ENCODE results near the gene FNDC3A. TPM values are rescaled to one million over a fixed set of nuclear protein-coding genes. Genes with fewer than 3 reads are reported as not detected.
"Not testable (repeated sequence)": the region's sequence is repeated elsewhere in the genome, so short reads cannot be mapped to it uniquely, and the experiment has no call there.

FNDC3A gene
- total RNA-seq, 1 experiment from 2014 or later, result 52.4 TPM

- Histone ChIP-seq H3K27ac (no peak overlapping the region), H3K4me1 (no peaks in the 10 kb centered on the region), H3K27me3 (no peaks in the 10 kb centered on the region), H3K9me3 (replicated peaks) (no peaks in the 10 kb centered on the region), H3K36me3 (no peaks in the 10 kb centered on the region; the same call in 1 of the 2 replicates), H3K4me3 (no peak overlapping the region)
- no peak for DNase-seq
These were observed 66.8 kb downstream of the FNDC3A start for GRCh38 chr13:49042476-49042875.

GRCh38 chr13:49044008-49044407, 68.3 kb downstream of the FNDC3A start:
- H3K9me3 ChIP-seq (replicated peaks), result no peaks in the 10 kb centered on the region
- no peaks in the 10 kb centered on the region; the same call in 1 of the 2 replicates for H3K36me3 ChIP-seq
- no peak overlapping the region for H3K4me3 ChIP-seq
- DNase-seq, result no peak
- H3K27me3 ChIP-seq, result no peaks in the 10 kb centered on the region
- H3K27ac ChIP-seq, result no peak overlapping the region
- no peaks in the 10 kb centered on the region for H3K4me1 ChIP-seq

GRCh38 chr13:49044836-49045235, 69.1 kb downstream of the FNDC3A start:
- no peaks in the 10 kb centered on the region for H3K4me1 ChIP-seq
- H3K9me3 ChIP-seq (replicated peaks), result no peaks in the 10 kb centered on the region
- H3K4me3 ChIP-seq, result no peak overlapping the region
- H3K27ac ChIP-seq, result no peak overlapping the region
- no peaks in the 10 kb centered on the region; the same call in 1 of the 2 replicates for H3K36me3 ChIP-seq
- DNase-seq, result no peak
- H3K27me3 ChIP-seq, result no peaks in the 10 kb centered on the region

GRCh38 chr13:49046002-49046401, 70.3 kb downstream of the FNDC3A start:
- no peaks in the 10 kb centered on the region for H3K27me3 ChIP-seq
- H3K27ac ChIP-seq, result no peak overlapping the region
- H3K4me1 ChIP-seq, result no peaks in the 10 kb centered on the region
- H3K4me3 ChIP-seq, result no peak overlapping the region
- H3K36me3 ChIP-seq, result no peaks in the 10 kb centered on the region
- no peaks in the 10 kb centered on the region for H3K9me3 ChIP-seq (replicated peaks)
- DNase-seq, result no peak

- no peaks in the 10 kb centered on the region for H3K27me3 ChIP-seq
- no peaks in the 10 kb centered on the region for H3K36me3 ChIP-seq
- no peak overlapping the region for H3K27ac ChIP-seq
- DNase-seq, result no peak
- no peaks in the 10 kb centered on the region for H3K9me3 ChIP-seq (replicated peaks)
- H3K4me3 ChIP-seq, result no peak overlapping the region
- H3K4me1 ChIP-seq, result no peaks in the 10 kb centered on the region
These were observed 70.8 kb downstream of the FNDC3A start for GRCh38 chr13:49046519-49046918.

- Histone ChIP-seq H3K9me3 (replicated peaks) (no peaks in the 10 kb centered on the region), H3K36me3 (no peaks in the 10 kb centered on the region), H3K4me3 (no peak overlapping the region), H3K27me3 (no peaks in the 10 kb centered on the region), H3K27ac (no peak overlapping the region), H3K4me1 (no peaks in the 10 kb centered on the region)
- no peak for DNase-seq
These were observed 77.1 kb downstream of the FNDC3A start for GRCh38 chr13:49052813-49053212.

- Histone ChIP-seq H3K4me3 (no peak overlapping the region), H3K9me3 (replicated peaks) (no peaks in the 10 kb centered on the region), H3K27ac (no peak overlapping the region), H3K36me3 (no peaks in the 10 kb centered on the region), H3K4me1 (no peaks in the 10 kb centered on the region), H3K27me3 (no peaks in the 10 kb centered on the region)
- no peak for DNase-seq
These were observed 77.5 kb downstream of the FNDC3A start for GRCh38 chr13:49053215-49053614.

GRCh38 chr13:49053906-49054305, 78.2 kb downstream of the FNDC3A start:
- Histone ChIP-seq H3K4me1 (no peaks in the 10 kb centered on the region), H3K36me3 (no peaks in the 10 kb centered on the region), H3K4me3 (no peak overlapping the region), H3K27me3 (no peaks in the 10 kb centered on the region), H3K9me3 (replicated peaks) (no peaks in the 10 kb centered on the region), H3K27ac (no peak overlapping the region)
- DNase-seq, result no peak

- Histone ChIP-seq H3K36me3 (no peaks in the 10 kb centered on the region), H3K4me3 (no peak overlapping the region), H3K27ac (no peak overlapping the region), H3K4me1 (no peaks in the 10 kb centered on the region), H3K27me3 (no peaks in the 10 kb centered on the region), H3K9me3 (replicated peaks) (no peaks in the 10 kb centered on the region)
- no peak for DNase-seq
These were observed 79.3 kb downstream of the FNDC3A start for GRCh38 chr13:49055021-49055420.

GRCh38 chr13:49057176-49057575, 81.5 kb downstream of the FNDC3A start:
- no peaks in the 10 kb centered on the region for H3K27me3 ChIP-seq
- H3K4me1 ChIP-seq, result no peaks in the 10 kb centered on the region
- H3K36me3 ChIP-seq, result no peaks in the 10 kb centered on the region
- no peak overlapping the region for H3K4me3 ChIP-seq
- H3K27ac ChIP-seq, result no peak overlapping the region
- DNase-seq, result no peak
- H3K9me3 ChIP-seq (replicated peaks), result no peaks in the 10 kb centered on the region

- Histone ChIP-seq H3K27me3 (no peaks in the 10 kb centered on the region), H3K4me3 (no peak overlapping the region), H3K36me3 (no peaks in the 10 kb centered on the region), H3K4me1 (no peaks in the 10 kb centered on the region), H3K9me3 (replicated peaks) (no peaks in the 10 kb centered on the region), H3K27ac (no peak overlapping the region)
- no peak for DNase-seq
These were observed 83.0 kb downstream of the FNDC3A start for GRCh38 chr13:49058761-49059160.

- Histone ChIP-seq H3K27me3 (no peaks in the 10 kb centered on the region), H3K27ac (no peak overlapping the region), H3K4me3 (no peak overlapping the region), H3K4me1 (no peaks in the 10 kb centered on the region), H3K36me3 (no peaks in the 10 kb centered on the region), H3K9me3 (replicated peaks) (no peaks in the 10 kb centered on the region)
- no peak for DNase-seq
These were observed 85.1 kb downstream of the FNDC3A start for GRCh38 chr13:49060678-49061387.

- not testable (repeated sequence) for H3K27ac ChIP-seq; DNase-seq; H3K9me3 ChIP-seq (replicated peaks); H3K4me1 ChIP-seq; H3K36me3 ChIP-seq; H3K27me3 ChIP-seq; H3K4me3 ChIP-seq
These were observed 85.7 kb downstream of the FNDC3A start for GRCh38 chr13:49061388-49061752.

- Histone ChIP-seq H3K27ac (no peak overlapping the region), H3K4me3 (no peak overlapping the region), H3K4me1 (no peaks in the 10 kb centered on the region), H3K9me3 (replicated peaks) (no peaks in the 10 kb centered on the region), H3K36me3 (no peaks in the 10 kb centered on the region), H3K27me3 (no peaks in the 10 kb centered on the region)
- DNase-seq, result no peak
These were observed 86.7 kb downstream of the FNDC3A start for GRCh38 chr13:49062297-49062896.

GRCh38 chr13:49063011-49063410, 87.3 kb downstream of the FNDC3A start:
- Histone ChIP-seq H3K4me3 (no peak overlapping the region), H3K4me1 (no peaks in the 10 kb centered on the region), H3K36me3 (no peaks in the 10 kb centered on the region), H3K27ac (no peak overlapping the region), H3K27me3 (no peaks in the 10 kb centered on the region), H3K9me3 (replicated peaks) (no peaks in the 10 kb centered on the region)
- DNase-seq, result no peak

GRCh38 chr13:49063497-49063896, 87.8 kb downstream of the FNDC3A start:
- DNase-seq, result no peak
- H3K36me3 ChIP-seq, result no peaks in the 10 kb centered on the region
- no peaks in the 10 kb centered on the region for H3K9me3 ChIP-seq (replicated peaks)
- H3K4me1 ChIP-seq, result no peaks in the 10 kb centered on the region
- H3K4me3 ChIP-seq, result no peak overlapping the region
- H3K27ac ChIP-seq, result no peak overlapping the region
- H3K27me3 ChIP-seq, result no peaks in the 10 kb centered on the region
